Measurements from ENCODE around the gene BTBD18.
"Not testable (repeated sequence)": the region's sequence is repeated elsewhere in the genome, so short reads cannot be mapped to it uniquely, and the experiment has no call there.

Gene BTBD18

GRCh38 chr11:57712256-57713150, 39.1 kb downstream of the BTBD18 start, which contains the start of gene TMX2:
Gene TMX2, plus strand, starts transcription at chr11:57712593. Its CDS starts 26 bp downstream, at chr11:57712619.
- H3K4me3 ChIP-seq (ENCODE audit: low read depth, low read length): peak within 1 kb of the TSS; percentile 80
- TF ChIP-seq, protein P1, sequence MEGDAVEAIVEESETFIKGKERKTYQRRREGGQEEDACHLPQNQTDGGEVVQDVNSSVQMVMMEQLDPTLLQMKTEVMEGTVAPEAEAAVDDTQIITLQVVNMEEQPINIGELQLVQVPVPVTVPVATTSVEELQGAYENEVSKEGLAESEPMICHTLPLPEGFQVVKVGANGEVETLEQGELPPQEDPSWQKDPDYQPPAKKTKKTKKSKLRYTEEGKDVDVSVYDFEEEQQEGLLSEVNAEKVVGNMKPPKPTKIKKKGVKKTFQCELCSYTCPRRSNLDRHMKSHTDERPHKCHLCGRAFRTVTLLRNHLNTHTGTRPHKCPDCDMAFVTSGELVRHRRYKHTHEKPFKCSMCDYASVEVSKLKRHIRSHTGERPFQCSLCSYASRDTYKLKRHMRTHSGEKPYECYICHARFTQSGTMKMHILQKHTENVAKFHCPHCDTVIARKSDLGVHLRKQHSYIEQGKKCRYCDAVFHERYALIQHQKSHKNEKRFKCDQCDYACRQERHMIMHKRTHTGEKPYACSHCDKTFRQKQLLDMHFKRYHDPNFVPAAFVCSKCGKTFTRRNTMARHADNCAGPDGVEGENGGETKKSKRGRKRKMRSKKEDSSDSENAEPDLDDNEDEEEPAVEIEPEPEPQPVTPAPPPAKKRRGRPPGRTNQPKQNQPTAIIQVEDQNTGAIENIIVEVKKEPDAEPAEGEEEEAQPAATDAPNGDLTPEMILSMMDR (IDR thresholded peaks at IDR 0.05; ENCODE audit: borderline replicate concordance, insufficient read depth, low read depth, low read length): no peak

GRCh38 chr11:57711414-57712255, 40.0 kb downstream of the BTBD18 start, which contains the start of gene MED19:
Gene MED19, minus strand, starts transcription at chr11:57712215. Its CDS starts 36 bp downstream, at chr11:57712179.
- TF ChIP-seq, protein P1 (IDR thresholded peaks at IDR 0.05; ENCODE audit: borderline replicate concordance, insufficient read depth, low read depth, low read length): no peak
- H3K4me3 ChIP-seq (ENCODE audit: low read depth, low read length): peak within 1 kb of the TSS; percentile 80

- no peak overlapping the region for H3K4me3 ChIP-seq (ENCODE audit: low read depth, low read length)
Measured at GRCh38 chr11:57709802-57710367, 41.7 kb downstream of the BTBD18 start.

DNA sequence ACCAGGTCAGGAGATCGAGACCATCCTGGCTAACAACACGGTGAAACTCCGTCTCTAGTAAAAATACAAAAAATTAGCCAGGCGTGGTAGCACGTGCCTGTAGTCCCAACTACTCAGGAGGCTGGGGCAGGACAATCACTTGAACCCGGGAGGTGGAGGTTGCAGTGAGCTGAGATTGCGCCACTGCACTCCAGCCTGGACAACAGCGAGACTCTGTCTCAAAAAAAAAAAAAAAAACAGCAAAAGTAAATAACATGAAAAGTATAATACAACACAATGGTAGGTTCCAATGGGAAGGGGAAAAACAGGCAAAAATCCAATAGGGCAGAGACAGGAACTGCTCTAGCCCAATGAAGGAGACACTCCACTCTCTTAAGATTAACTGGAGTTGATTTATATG, 46.2 kb downstream of the BTBD18 start:
- not testable (repeated sequence) for H3K4me3 ChIP-seq (ENCODE audit: low read depth, low read length)

More at GRCh38 chr11:57709802-57710367, 41.7 kb downstream of the BTBD18 start:
- TF ChIP-seq, protein P1 (IDR thresholded peaks at IDR 0.05; ENCODE audit: borderline replicate concordance, insufficient read depth, low read depth, low read length): no peak

GRCh38 chr11:57704932-57705331, 46.7 kb downstream of the BTBD18 start:
- TF ChIP-seq, protein P1 (IDR thresholded peaks at IDR 0.05; ENCODE audit: borderline replicate concordance, insufficient read depth, low read depth, low read length): no peak
- H3K4me3 ChIP-seq (ENCODE audit: low read depth, low read length): no peak overlapping the region

DNA sequence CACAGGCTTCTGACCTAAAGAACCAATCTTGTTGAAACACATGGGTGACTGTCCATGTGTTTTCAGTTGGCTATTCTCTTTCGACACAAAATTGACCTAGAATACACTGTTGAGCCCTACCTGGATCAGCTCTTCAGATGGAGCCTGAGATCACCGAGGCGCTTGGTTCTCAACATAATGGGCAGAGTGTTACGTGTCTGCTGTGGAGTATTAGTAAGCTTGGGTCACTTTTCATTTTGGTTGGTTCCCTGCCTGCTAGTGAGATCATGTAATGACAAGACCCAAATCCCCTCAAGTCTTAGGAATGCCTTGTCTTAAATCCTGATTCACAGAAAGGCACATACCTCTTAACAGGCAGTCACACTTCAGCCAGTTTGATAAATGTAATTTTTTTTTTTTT, 48.3 kb downstream of the BTBD18 start:
- H3K4me3 ChIP-seq (ENCODE audit: low read depth, low read length): no peak overlapping the region
- TF ChIP-seq, protein P1 (IDR thresholded peaks at IDR 0.05; ENCODE audit: borderline replicate concordance, insufficient read depth, low read depth, low read length): no peak

DNA sequence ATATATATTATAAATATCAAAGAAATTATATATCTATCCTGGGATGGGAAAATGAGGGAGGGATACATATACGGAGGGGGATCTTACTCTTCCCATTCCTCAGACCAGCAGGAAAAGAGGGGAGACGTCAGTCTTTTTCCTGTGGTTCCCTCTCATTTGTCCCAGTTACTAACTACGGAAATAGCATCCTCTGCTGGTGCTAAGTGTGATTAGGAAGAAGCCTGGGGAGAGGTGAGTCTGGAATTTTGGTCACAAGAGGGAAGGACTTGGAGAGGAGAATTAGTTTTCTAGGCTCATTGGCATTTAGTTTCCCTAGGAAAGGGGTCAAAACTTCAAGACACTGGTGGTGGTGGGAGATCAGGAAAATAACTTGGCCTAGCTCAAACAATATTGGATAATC, 51.2 kb downstream of the BTBD18 start:
- TF ChIP-seq, protein P1 (IDR thresholded peaks at IDR 0.05; ENCODE audit: borderline replicate concordance, insufficient read depth, low read depth, low read length): no peak
- H3K4me3 ChIP-seq (ENCODE audit: low read depth, low read length): no peak overlapping the region
